Calu3 (cell line): ENCODE measurements around the gene ARID1B. TPM values are rescaled to one million over a fixed set of nuclear protein-coding genes. Genes with fewer than 3 reads are reported as not detected.

Source experiments
- BruUV-seq: library from RNA; stranded (reverse); fragments of 400-500 nt; replicated peaks from 2 replicates; lab custom pipeline; 2021; lab: Mats Ljungman, UMichigan
- CTCF ChIA-PET: fragments of 300-600 bp; sonication (Branson Sonifier 250); formaldehyde crosslinking; loops from one replicate; lab custom pipeline; 2022; ENCODE audit warnings: antibody characterized with exemption; lab: Charles Lee
- DNase-seq: peaks from one replicate; pipeline ENCODE4 v3.0.0; 2022
- H3K27ac Mint-ChIP-seq: one replicate; pipeline ENCODE4 v1.8.0; 2022; ENCODE audit warnings: mixed read lengths; ENCODE audit not compliant: unreplicated experiment
- H3K27me3 Mint-ChIP-seq: one replicate; pipeline ENCODE4 v1.8.0; 2022; ENCODE audit warnings: mixed read lengths; ENCODE audit not compliant: unreplicated experiment
- H3K36me3 Mint-ChIP-seq: one replicate; pipeline ENCODE4 v1.8.0; 2022; ENCODE audit warnings: mild to moderate bottlenecking, moderate library complexity, mixed read lengths; ENCODE audit not compliant: insufficient read depth, unreplicated experiment
- H3K4me1 Mint-ChIP-seq: one replicate; pipeline ENCODE4 v1.8.0; 2022; ENCODE audit warnings: mild to moderate bottlenecking, low read depth, mixed read lengths; ENCODE audit not compliant: unreplicated experiment
- H3K4me3 Mint-ChIP-seq: one replicate; pipeline ENCODE4 v1.8.0; 2022; ENCODE audit warnings: mild to moderate bottlenecking, low read depth, moderate library complexity, mixed read lengths; ENCODE audit not compliant: unreplicated experiment
- H3K9me3 Mint-ChIP-seq: one replicate; pipeline ENCODE4 v1.8.0; 2022; ENCODE audit warnings: low read depth, mixed read lengths; ENCODE audit not compliant: unreplicated experiment
- CTCF ChIP-seq: fragments of 200-600 bp; IDR thresholded peaks from one replicate; pipeline ENCODE4 v1.8.0; 2022; ENCODE audit warnings: antibody characterized with exemption; ENCODE audit not compliant: unreplicated experiment
- intact Hi-C: fragments of 100-400 bp; cut with micrococcal nuclease; formaldehyde crosslinking; loops from one replicate; pipeline ENCODE4 v1.10.0; 2022; ENCODE audit not compliant: unreplicated experiment
- total RNA-seq: library from RNA; stranded (reverse); gene quantifications from 2 replicates; pipeline ENCODE4 v1.2.3, GENCODE V29; 2022

ARID1B gene
- total RNA-seq, 1 experiment from 2014 or later, result 53.5 TPM

- Mint-ChIP-seq H3K4me1 (no peaks in the 10 kb centered on the region), H3K9me3 (no peaks in the 10 kb centered on the region), H3K27ac (no peak overlapping the region), H3K27me3 (no peaks in the 10 kb centered on the region), H3K36me3 (peaks cover 10% of the 10 kb centered on the region), H3K4me3 (no peak overlapping the region)
- no peak for DNase-seq
- no peak for TF ChIP-seq CTCF
- CTCF ChIA-PET, result no interaction called here
- intact Hi-C loops, result no loop called here
- BruUV-seq, result no TSS peak
These were observed 371.5 kb downstream of the ARID1B start for GRCh38 chr6:157148391-157149323.

GRCh38 chr6:157150076-157150475, 372.9 kb downstream of the ARID1B start:
- TF ChIP-seq CTCF, result no peak
- Mint-ChIP-seq H3K27me3 (no peaks in the 10 kb centered on the region), H3K4me1 (no peaks in the 10 kb centered on the region), H3K36me3 (peaks cover 10% of the 10 kb centered on the region), H3K4me3 (no peak overlapping the region), H3K27ac (no peak overlapping the region), H3K9me3 (no peaks in the 10 kb centered on the region)
- BruUV-seq, result no TSS peak
- DNase-seq, result no peak
- CTCF ChIA-PET, result no interaction called here
- intact Hi-C loops, result no loop called here

- DNase-seq, result no peak
- Mint-ChIP-seq H3K4me1 (no peaks in the 10 kb centered on the region), H3K27ac (no peak overlapping the region), H3K27me3 (no peaks in the 10 kb centered on the region), H3K36me3 (peaks cover 10% of the 10 kb centered on the region), H3K9me3 (no peaks in the 10 kb centered on the region), H3K4me3 (no peak overlapping the region)
- CTCF ChIA-PET, result no interaction called here
- no peak for TF ChIP-seq CTCF
- intact Hi-C loops, result no loop called here
- BruUV-seq, result no TSS peak
These were observed 373.9 kb downstream of the ARID1B start for GRCh38 chr6:157151029-157151428.

- no peaks in the 10 kb centered on the region for H3K9me3 Mint-ChIP-seq
- CTCF ChIA-PET, result no interaction called here
- no peaks in the 10 kb centered on the region for H3K27me3 Mint-ChIP-seq
- BruUV-seq, result no TSS peak
- TF ChIP-seq CTCF, result no peak
- H3K4me1 Mint-ChIP-seq, result no peaks in the 10 kb centered on the region
- H3K36me3 Mint-ChIP-seq, result peaks cover 10% of the 10 kb centered on the region
- no peak for DNase-seq
- no peak overlapping the region for H3K27ac Mint-ChIP-seq
- no peak overlapping the region for H3K4me3 Mint-ChIP-seq
- intact Hi-C loops, result no loop called here
These were observed 374.8 kb downstream of the ARID1B start for GRCh38 chr6:157151989-157152388.
